Testis (tissue), 2 donors: ENCODE data around the gene MRTO4.

Experiments
- POLR2A ChIP-seq: fragments of 450-650 bp; IDR thresholded peaks from one replicate; pipeline ENCODE4 v1.6.1; 2017; ENCODE audit warnings: antibody characterized with exemption, mild to moderate bottlenecking, moderate library complexity
- TF ChIP-seq, protein P1 (sequence below), 3 experiments: fragments of 450-650 bp in 2 of 3; fragments of 200-600 bp in 1 of 3; sonication (generic) in 1 of 3; IDR thresholded peaks; one replicate each; pipeline ENCODE4 v1.5.1; 2016 to 2019; ENCODE audit warnings: antibody characterized with exemption in 3 of 3, mild to moderate bottlenecking in 2 of 3, moderate library complexity in 1 of 3

GRCh38 chr1:19220080-19220846, 31.3 kb upstream of the MRTO4 start:
- TF ChIP-seq, protein P1, sequence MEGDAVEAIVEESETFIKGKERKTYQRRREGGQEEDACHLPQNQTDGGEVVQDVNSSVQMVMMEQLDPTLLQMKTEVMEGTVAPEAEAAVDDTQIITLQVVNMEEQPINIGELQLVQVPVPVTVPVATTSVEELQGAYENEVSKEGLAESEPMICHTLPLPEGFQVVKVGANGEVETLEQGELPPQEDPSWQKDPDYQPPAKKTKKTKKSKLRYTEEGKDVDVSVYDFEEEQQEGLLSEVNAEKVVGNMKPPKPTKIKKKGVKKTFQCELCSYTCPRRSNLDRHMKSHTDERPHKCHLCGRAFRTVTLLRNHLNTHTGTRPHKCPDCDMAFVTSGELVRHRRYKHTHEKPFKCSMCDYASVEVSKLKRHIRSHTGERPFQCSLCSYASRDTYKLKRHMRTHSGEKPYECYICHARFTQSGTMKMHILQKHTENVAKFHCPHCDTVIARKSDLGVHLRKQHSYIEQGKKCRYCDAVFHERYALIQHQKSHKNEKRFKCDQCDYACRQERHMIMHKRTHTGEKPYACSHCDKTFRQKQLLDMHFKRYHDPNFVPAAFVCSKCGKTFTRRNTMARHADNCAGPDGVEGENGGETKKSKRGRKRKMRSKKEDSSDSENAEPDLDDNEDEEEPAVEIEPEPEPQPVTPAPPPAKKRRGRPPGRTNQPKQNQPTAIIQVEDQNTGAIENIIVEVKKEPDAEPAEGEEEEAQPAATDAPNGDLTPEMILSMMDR (IDR thresholded peaks at IDR 0.05) = no peak
- no peak for TF ChIP-seq POLR2A
